Caco-2 (cell line): ENCODE data around the gene PPEF2. TPM values are rescaled to one million over a fixed set of nuclear protein-coding genes. Genes with fewer than 3 reads are reported as not detected.

Source experiments
- BruUV-seq: library from RNA; stranded (reverse); fragments of 400-500 nt; replicated peaks from 2 replicates; lab custom pipeline; 2021; lab: Mats Ljungman, UMichigan
- CTCF ChIA-PET: fragments of 300-600 bp; sonication (Branson Sonifier 250); formaldehyde crosslinking; loops from one replicate; lab custom pipeline; 2022; ENCODE audit warnings: antibody characterized with exemption; lab: Charles Lee
- POLR2A ChIA-PET: fragments of 300-600 bp; sonication (Branson Sonifier 250); formaldehyde crosslinking; loops from one replicate; lab custom pipeline; 2022; ENCODE audit warnings: antibody characterized with exemption; lab: Charles Lee
- DNase-seq, 2 experiments: peaks; one replicate each; pipeline versions ENCODE4 v3.0.0 to v3.0.0-alpha.2; 2020 to 2022
- H3K27me3 ChIP-seq: replicated peaks from 2 replicates; pipeline ENCODE4 v1.6.0; 2011; ENCODE audit warnings: low read length; ENCODE audit not compliant: control insufficient read depth, insufficient read depth
- H3K36me3 ChIP-seq: 2 replicates; pipeline ENCODE4 v1.5.1; 2011; ENCODE audit warnings: low read length; ENCODE audit not compliant: control insufficient read depth, insufficient read depth
- H3K4me1 ChIP-seq: fragments of 250-450 bp; sonication (Bioruptor Pico); 2 replicates; pipeline ENCODE4 v1.5.1; 2020; ENCODE audit warnings: mild to moderate bottlenecking
- H3K4me3 ChIP-seq: 2 replicates; pipeline ENCODE4 v1.5.1; 2011; ENCODE audit warnings: low read depth, mild to moderate bottlenecking, control low read depth, low read length
- H3K9me3 ChIP-seq: fragments of 250-450 bp; sonication (Bioruptor Pico); 2 replicates; pipeline ENCODE4 v1.5.1; 2020; ENCODE audit warnings: mild to moderate bottlenecking, moderate library complexity
- H3K27ac Mint-ChIP-seq: one replicate; pipeline ENCODE4 v1.8.0; 2022; ENCODE audit warnings: mixed read lengths; ENCODE audit not compliant: unreplicated experiment
- H3K27me3 Mint-ChIP-seq: one replicate; pipeline ENCODE4 v1.8.0; 2022; ENCODE audit warnings: mixed read lengths; ENCODE audit not compliant: insufficient read depth, unreplicated experiment
- H3K36me3 Mint-ChIP-seq: one replicate; pipeline ENCODE4 v1.8.0; 2022; ENCODE audit warnings: mild to moderate bottlenecking, mixed read lengths; ENCODE audit not compliant: insufficient read depth, unreplicated experiment
- H3K4me1 Mint-ChIP-seq: one replicate; pipeline ENCODE4 v1.8.0; 2022; ENCODE audit warnings: low read depth, mixed read lengths; ENCODE audit not compliant: unreplicated experiment
- H3K4me3 Mint-ChIP-seq: one replicate; pipeline ENCODE4 v1.8.0; 2022; ENCODE audit warnings: mild to moderate bottlenecking, moderate library complexity, mixed read lengths; ENCODE audit not compliant: unreplicated experiment
- H3K9me3 Mint-ChIP-seq: one replicate; pipeline ENCODE4 v1.8.0; 2022; ENCODE audit warnings: mixed read lengths; ENCODE audit not compliant: unreplicated experiment
- intact Hi-C: fragments of 100-400 bp; cut with micrococcal nuclease; formaldehyde crosslinking; loops from one replicate; pipeline ENCODE4 v1.10.0; 2022; ENCODE audit not compliant: unreplicated experiment
- total RNA-seq: library from RNA; stranded (reverse); gene quantifications from 2 replicates; pipeline ENCODE4 v1.2.3, GENCODE V29; 2022
- TF ChIP-seq, protein P1 (sequence below), 2 experiments: fragments of 200-600 bp in 1 of 2; IDR thresholded peaks; 1 replicate in 1 of 2; 2 replicates in 1 of 2; pipeline versions ENCODE4 v1.5.1 to v1.8.0; 2011 to 2022; ENCODE audit warnings: antibody characterized with exemption in 1 of 2, control low read depth in 1 of 2, inconsistent platforms in 1 of 2, low read depth in 1 of 2, low read length in 1 of 2, mild to moderate bottlenecking in 1 of 2, moderate library complexity in 1 of 2; ENCODE audit not compliant: insufficient read depth in 1 of 2, severe bottlenecking in 1 of 2, unreplicated experiment in 1 of 2

The PPEF2 gene
- total RNA-seq, 1 experiment from 2014 or later: not detected

DNA sequence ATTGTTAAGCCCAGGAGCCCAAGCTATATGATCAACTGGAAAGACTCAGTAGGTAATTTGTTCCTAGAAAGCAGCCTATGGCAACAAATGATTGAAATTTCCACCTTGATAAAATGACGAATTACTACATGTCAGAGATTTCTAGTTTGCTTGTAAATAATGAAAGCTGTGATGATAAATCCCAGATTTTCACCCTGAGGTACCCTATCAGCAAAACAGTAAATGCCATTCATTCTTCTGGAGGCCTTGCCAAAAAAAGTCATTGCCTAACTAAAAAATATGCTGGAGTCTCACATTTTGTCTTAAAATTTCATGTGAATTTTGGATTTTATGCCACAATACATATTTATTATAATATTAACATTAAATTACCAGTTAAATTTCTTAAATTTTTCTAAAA, 71.3 kb downstream of the PPEF2 start:
- DNase-seq: no peak
- Mint-ChIP-seq H3K4me1 (no peaks in the 10 kb centered on the region), H3K27ac (no peak overlapping the region), H3K36me3 (no peaks in the 10 kb centered on the region), H3K4me3 (no peak overlapping the region), H3K27me3 (no peaks in the 10 kb centered on the region), H3K9me3 (no peaks in the 10 kb centered on the region)
- no TSS peak for BruUV-seq
- ChIA-PET POLR2A (no interaction called here), CTCF (no interaction called here)
- Histone ChIP-seq H3K4me1 (peaks cover 4% of the 10 kb centered on the region), H3K9me3 (no peaks in the 10 kb centered on the region), H3K4me3 (no peak overlapping the region), H3K27me3 (no peaks in the 10 kb centered on the region), H3K36me3 (no peaks in the 10 kb centered on the region)
- TF ChIP-seq, protein P1, sequence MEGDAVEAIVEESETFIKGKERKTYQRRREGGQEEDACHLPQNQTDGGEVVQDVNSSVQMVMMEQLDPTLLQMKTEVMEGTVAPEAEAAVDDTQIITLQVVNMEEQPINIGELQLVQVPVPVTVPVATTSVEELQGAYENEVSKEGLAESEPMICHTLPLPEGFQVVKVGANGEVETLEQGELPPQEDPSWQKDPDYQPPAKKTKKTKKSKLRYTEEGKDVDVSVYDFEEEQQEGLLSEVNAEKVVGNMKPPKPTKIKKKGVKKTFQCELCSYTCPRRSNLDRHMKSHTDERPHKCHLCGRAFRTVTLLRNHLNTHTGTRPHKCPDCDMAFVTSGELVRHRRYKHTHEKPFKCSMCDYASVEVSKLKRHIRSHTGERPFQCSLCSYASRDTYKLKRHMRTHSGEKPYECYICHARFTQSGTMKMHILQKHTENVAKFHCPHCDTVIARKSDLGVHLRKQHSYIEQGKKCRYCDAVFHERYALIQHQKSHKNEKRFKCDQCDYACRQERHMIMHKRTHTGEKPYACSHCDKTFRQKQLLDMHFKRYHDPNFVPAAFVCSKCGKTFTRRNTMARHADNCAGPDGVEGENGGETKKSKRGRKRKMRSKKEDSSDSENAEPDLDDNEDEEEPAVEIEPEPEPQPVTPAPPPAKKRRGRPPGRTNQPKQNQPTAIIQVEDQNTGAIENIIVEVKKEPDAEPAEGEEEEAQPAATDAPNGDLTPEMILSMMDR (IDR thresholded peaks at IDR 0.05; ENCODE audit: insufficient read depth in 1 of 2, low read depth in 1 of 2, low read length in 1 of 2, severe bottlenecking in 1 of 2, unreplicated experiment in 1 of 2): no peak
- intact Hi-C loops: no loop called here

DNA sequence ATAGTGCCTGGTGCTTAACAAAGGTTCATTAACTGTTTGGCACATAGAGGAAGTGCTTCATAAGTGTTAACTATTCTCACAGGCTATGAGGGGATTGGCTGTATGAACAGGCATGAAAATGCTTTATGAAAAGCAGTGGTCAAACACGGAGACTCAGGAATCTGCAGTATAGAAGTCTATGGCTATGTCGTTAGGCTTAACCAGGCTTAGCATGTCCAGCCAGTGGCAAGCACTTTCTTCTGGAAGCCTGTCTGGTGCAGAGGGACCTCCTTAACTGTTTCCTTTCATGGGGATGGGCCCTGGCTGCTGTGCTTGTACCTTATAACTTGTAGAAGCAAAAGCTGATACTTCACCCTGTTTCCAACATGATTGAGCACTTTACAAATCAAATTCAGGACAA, 78.4 kb downstream of the PPEF2 start:
- Mint-ChIP-seq H3K4me3 (no peak overlapping the region), H3K27ac (no peak overlapping the region), H3K4me1 (no peaks in the 10 kb centered on the region), H3K9me3 (no peaks in the 10 kb centered on the region), H3K27me3 (no peaks in the 10 kb centered on the region), H3K36me3 (no peaks in the 10 kb centered on the region)
- BruUV-seq: no TSS peak
- H3K9me3 ChIP-seq: no peaks in the 10 kb centered on the region
- POLR2A ChIA-PET: no interaction called here
- H3K27me3 ChIP-seq: no peaks in the 10 kb centered on the region
- CTCF ChIA-PET: no interaction called here
- no peaks in the 10 kb centered on the region for H3K36me3 ChIP-seq
- DNase-seq: no peak
- H3K4me1 ChIP-seq: 0 out of 2 replicates have a peak, but pooled peaks cover 6% of the 10 kb centered on the region
- intact Hi-C loops: loop anchor here (1.0 kb wide), 1 partner anchor 24 kb away; no protein-coding TSS in a partner anchor
- no peak overlapping the region for H3K4me3 ChIP-seq
- TF ChIP-seq, protein P1 (IDR thresholded peaks at IDR 0.05; ENCODE audit: insufficient read depth in 1 of 2, low read depth in 1 of 2, low read length in 1 of 2, severe bottlenecking in 1 of 2, unreplicated experiment in 1 of 2): no peak

DNA sequence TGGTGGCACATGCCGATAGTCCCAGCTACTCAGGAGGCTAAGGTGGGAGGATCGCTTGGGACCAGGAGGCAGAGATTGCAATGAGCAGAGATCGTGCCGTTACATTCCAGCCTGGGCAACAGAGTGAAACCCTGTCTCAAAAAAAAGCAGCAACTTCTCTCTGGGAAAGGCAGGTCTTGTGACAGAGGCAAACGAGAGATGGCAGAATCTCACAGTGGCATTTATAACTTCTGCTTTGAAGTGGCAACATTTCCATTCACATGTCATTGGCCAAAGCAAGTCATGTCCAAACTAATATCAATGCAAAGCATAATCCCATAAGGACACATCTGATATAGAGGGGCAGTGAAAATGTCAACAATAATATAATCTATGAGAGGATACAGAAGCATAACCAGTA, 79.8 kb downstream of the PPEF2 start:
- Mint-ChIP-seq H3K4me3 (no peak overlapping the region), H3K27me3 (no peaks in the 10 kb centered on the region)
- CTCF ChIA-PET: no interaction called here

More for the DNA sequence above, 79.8 kb downstream of the PPEF2 start:
- Histone ChIP-seq H3K27me3 (no peaks in the 10 kb centered on the region), H3K4me3 (no peak overlapping the region), H3K4me1 (0 out of 2 replicates have a peak, but pooled peaks cover 6% of the 10 kb centered on the region), H3K9me3 (no peaks in the 10 kb centered on the region), H3K36me3 (no peaks in the 10 kb centered on the region)
- BruUV-seq: no TSS peak
- Mint-ChIP-seq H3K4me1 (no peaks in the 10 kb centered on the region), H3K27ac (no peak overlapping the region), H3K9me3 (no peaks in the 10 kb centered on the region), H3K36me3 (no peaks in the 10 kb centered on the region)
- intact Hi-C loops: no loop called here
- DNase-seq: no peak
- TF ChIP-seq, protein P1 (IDR thresholded peaks at IDR 0.05; ENCODE audit: insufficient read depth in 1 of 2, low read depth in 1 of 2, low read length in 1 of 2, severe bottlenecking in 1 of 2, unreplicated experiment in 1 of 2): no peak
- POLR2A ChIA-PET: no interaction called here
